GM12878 (cell line): ENCODE data around the gene HMGB4. TPM values are rescaled to one million over a fixed set of nuclear protein-coding genes. Genes with fewer than 3 reads are reported as not detected.

Source experiments
- ATAC-seq: fragments of 200-7000 bp; cut with Tn5 transposase; 3 replicates; pipeline ENCODE4 v1.9.1; 2020; ENCODE audit warnings: mild to moderate bottlenecking, moderate library complexity
- BruUV-seq: library from RNA; stranded (reverse); fragments of 400-500 nt; replicated peaks from 2 replicates; lab custom pipeline; 2021; lab: Mats Ljungman, UMichigan
- CTCF ChIA-PET: fragments of 300-600 bp; sonication (Branson Sonifier 250); formaldehyde crosslinking; extraction: SDS; loops from one replicate; lab custom pipeline; 2021; ENCODE audit warnings: inconsistent platforms; lab: Yijun Ruan, JAX
- POLR2A ChIA-PET: fragments of 350-600 bp; formaldehyde crosslinking; extraction: SDS; loops from one replicate; lab custom pipeline; 2021; ENCODE audit warnings: inconsistent platforms; lab: Charles Lee
- RAD21 ChIA-PET: fragments of 300-600 bp; sonication (Branson Sonifier 250); formaldehyde crosslinking; loops from one replicate; lab custom pipeline; 2023; ENCODE audit warnings: antibody characterized with exemption; ENCODE audit not compliant: unreplicated experiment; lab: Charles Lee
- SMC1A ChIA-PET: fragments of 300-600 bp; sonication (Branson Sonifier 250); formaldehyde crosslinking; loops from one replicate; lab custom pipeline; 2023; ENCODE audit not compliant: unreplicated experiment, uncharacterized antibody; lab: Charles Lee
- DNase-seq: peaks from one replicate; pipeline ENCODE4 v3.0.0-alpha.2; 2011; ENCODE audit warnings: low read depth, low spot score
- FAIRE-seq: peaks from 3 replicates; lab custom pipeline; 2011; peaks lifted over from hg19 to GRCh38; lab: Jason Lieb, UNC
- H2AFZ ChIP-seq: 2 replicates; pipeline ENCODE4 v1.6.0; 2011; ENCODE audit warnings: low read depth, low read length, control low read depth; ENCODE audit not compliant: control insufficient read depth
- H3K27ac ChIP-seq: 2 replicates; pipeline ENCODE4 v1.5.1; 2011; ENCODE audit warnings: control low read depth; ENCODE audit not compliant: control insufficient read depth, insufficient read depth
- H3K27me3 ChIP-seq, 2 experiments: replicated peaks in 1 of 2; 2 replicates each; pipeline versions ENCODE4 v1.6.0 to v1.6.1; 2011; ENCODE audit warnings: low read length in 1 of 2; ENCODE audit not compliant: control insufficient read depth in 2 of 2, insufficient read depth in 2 of 2
- H3K36me3 ChIP-seq, 2 experiments: 2 replicates each; pipeline ENCODE4 v1.5.1; 2011; ENCODE audit warnings: low read length in 1 of 2; ENCODE audit not compliant: control insufficient read depth in 2 of 2, insufficient read depth in 2 of 2
- H3K4me1 ChIP-seq: 2 replicates; pipeline ENCODE4 v1.6.1; 2011; ENCODE audit warnings: mild to moderate bottlenecking, low read length, moderate library complexity, mixed read lengths; ENCODE audit not compliant: control insufficient read depth, insufficient read depth
- H3K4me2 ChIP-seq: 2 replicates; pipeline ENCODE4 v1.6.0; 2011; ENCODE audit warnings: control low read depth; ENCODE audit not compliant: control insufficient read depth, insufficient read depth
- H3K4me3 ChIP-seq: fragments of 200-600 bp; sonication (generic); 2 replicates; pipeline ENCODE4 v1.5.1; 2016
- H3K79me2 ChIP-seq: 2 replicates; pipeline ENCODE4 v1.6.0; 2011; ENCODE audit warnings: low read length; ENCODE audit not compliant: control insufficient read depth, insufficient read depth
- H3K9ac ChIP-seq: 2 replicates; pipeline ENCODE4 v1.8.0; 2011; ENCODE audit warnings: low read length, control low read depth, mixed read lengths; ENCODE audit not compliant: control insufficient read depth, insufficient read depth
- H3K9me3 ChIP-seq: replicated peaks from 3 replicates; pipeline ENCODE4 v1.5.1; 2011; ENCODE audit warnings: mild to moderate bottlenecking, low read length; ENCODE audit not compliant: control insufficient read depth, insufficient read depth
- H4K20me1 ChIP-seq: 2 replicates; pipeline ENCODE4 v1.6.0; 2011; ENCODE audit not compliant: control insufficient read depth, insufficient read depth
- CHD1 ChIP-seq: IDR thresholded peaks from 2 replicates; pipeline ENCODE4 v1.6.1; 2012; ENCODE audit warnings: low read depth, low read length, improper control_type of control experiment
- E2F4 ChIP-seq: IDR thresholded peaks from 2 replicates; pipeline ENCODE4 v1.6.1; 2012; ENCODE audit warnings: low read depth, low read length, improper control_type of control experiment
- EZH2 ChIP-seq: IDR thresholded peaks from 2 replicates; pipeline ENCODE4 v1.6.1; 2012; ENCODE audit warnings: low read depth, mild to moderate bottlenecking, control low read depth, inconsistent platforms, low read length, borderline replicate concordance; ENCODE audit not compliant: control insufficient read depth
- JUNB ChIP-seq: IDR thresholded peaks from 2 replicates; pipeline ENCODE4 v1.6.1; 2016; ENCODE audit warnings: antibody characterized with exemption, mild to moderate bottlenecking
- KDM1A ChIP-seq: fragments of 200-600 bp; sonication (generic); IDR thresholded peaks from 2 replicates; pipeline ENCODE4 v1.6.1; 2016; ENCODE audit warnings: borderline replicate concordance
- KLF5 ChIP-seq: fragments of 450-650 bp; IDR thresholded peaks from 2 replicates; pipeline ENCODE4 v1.6.1; 2014; ENCODE audit warnings: mild to moderate bottlenecking; ENCODE audit not compliant: partially characterized antibody
- LARP7 ChIP-seq: fragments of 450-650 bp; IDR thresholded peaks from 2 replicates; pipeline ENCODE4 v1.6.1; 2017; ENCODE audit warnings: mild to moderate bottlenecking
- MTA3 ChIP-seq: IDR thresholded peaks from 2 replicates; pipeline ENCODE4 v1.6.1; 2012; ENCODE audit warnings: low read length, inconsistent platforms, borderline replicate concordance
- NRF1 ChIP-seq: conservative IDR thresholded peaks from 2 replicates; pipeline ENCODE4 v1.6.1; 2011; ENCODE audit warnings: mild to moderate bottlenecking, low read depth, low read length, improper control_type of control experiment
- PAX5 ChIP-seq: IDR thresholded peaks from 2 replicates; pipeline ENCODE4 v1.6.1; 2011; ENCODE audit warnings: low read depth, low read length, borderline replicate concordance
- PBX3 ChIP-seq: IDR thresholded peaks from 2 replicates; pipeline ENCODE4 v1.6.1; 2011; ENCODE audit warnings: mild to moderate bottlenecking, low read depth, low read length, moderate library complexity; ENCODE audit not compliant: insufficient replicate concordance
- PKNOX1 ChIP-seq: fragments of 450-650 bp; IDR thresholded peaks from 2 replicates; pipeline ENCODE4 v1.6.1; 2016; ENCODE audit warnings: mild to moderate bottlenecking
- RAD21 ChIP-seq: IDR thresholded peaks from 2 replicates; pipeline ENCODE4 v1.6.1; 2011; ENCODE audit warnings: mild to moderate bottlenecking, low read depth, low read length, moderate library complexity; ENCODE audit not compliant: insufficient read depth
- RCOR1 ChIP-seq: conservative IDR thresholded peaks from 2 replicates; pipeline ENCODE4 v1.6.1; 2012; ENCODE audit warnings: low read depth, low read length, improper control_type of control experiment
- RUNX3 ChIP-seq: IDR thresholded peaks from 2 replicates; pipeline ENCODE4 v1.6.1; 2012; ENCODE audit warnings: low read length, inconsistent platforms
- SP1 ChIP-seq: IDR thresholded peaks from one replicate; pipeline ENCODE4 v1.6.1; 2011; ENCODE audit warnings: low read depth, low read length
- SREBF1 ChIP-seq: IDR thresholded peaks from 2 replicates; pipeline ENCODE4 v1.6.1; 2012; ENCODE audit warnings: mild to moderate bottlenecking, low read length
- WGBS: methylation state at CpG from one replicate; pipeline ENCODE4 v1.1.6; 2016; ENCODE audit warnings: low lambda C conversion rate; ENCODE audit not compliant: insufficient replicate concordance, insufficient coverage; ENCODE audit errors: missing lambda C conversion rate; 5-methylcytosine and 5-hydroxymethylcytosine counted together
- in situ Hi-C: fragments of 300-500 bp; cut with MboI; formaldehyde crosslinking; loops from 9 replicates; pipeline ENCODE4 v1.14.3; 2018; ENCODE audit warnings: mixed read lengths
- intact Hi-C: fragments of 100-400 bp; cut with micrococcal nuclease; formaldehyde crosslinking; loops from one replicate; pipeline ENCODE4 v1.14.2; 2022; ENCODE audit not compliant: unreplicated experiment
- polyA plus RNA-seq, 11 experiments: library from polyadenylated mRNA; depleted of rRNA in 4 of 11; unstranded in 6 of 11; stranded (reverse) in 5 of 11; fragments of >200 nt; fragmentation: Nextera tagmentation in 4 of 11; fragmentation: Illumina TruSeq in 1 of 11; extraction: Ambion mirVana in 4 of 11; extraction: Trizol in 1 of 11; gene quantifications; 1 replicate in 1 of 11; 2 replicates in 10 of 11; pipeline versions ENCODE4 v1.2.1 to v1.2.3, GENCODE V29; 2011 to 2016; ENCODE audit warnings: inconsistent platforms in 2 of 11, missing spikeins in 2 of 11, low read depth in 1 of 11
- total RNA-seq, 4 experiments: library from RNA; depleted of rRNA in 3 of 4; stranded (reverse); fragments of >200 nt in 3 of 4; fragmentation: Illumina TruSeq in 1 of 4; extraction: Trizol in 1 of 4; gene quantifications; 2 replicates each; pipeline versions ENCODE4 v1.2.1 to v1.2.3, GENCODE V29; 2013 to 2021

HMGB4 gene
- total and polyA plus RNA-seq, 10 of the 15 experiments (the other 5 are each of a cell fraction or from before 2014, with no cell fraction given): not detected

- H3K4me1 ChIP-seq: no peaks in the 10 kb centered on the region
- no peaks in the 10 kb centered on the region for H4K20me1 ChIP-seq
- H3K36me3 ChIP-seq: no peaks in the 10 kb centered on the region
- FAIRE-seq: no peak
- no peak overlapping the region for H3K4me3 ChIP-seq
- ChIA-PET CTCF (interaction anchor here (1.0 kb wide), 1 partner anchor 61 kb away, joined by 3 read pairs; no protein-coding TSS in a partner anchor), RAD21 (no interaction called here), SMC1A (no interaction called here), POLR2A (no interaction called here)
- TF ChIP-seq NRF1: no peak
- no peak for TF ChIP-seq LARP7
- TF ChIP-seq RCOR1: no peak
- TF ChIP-seq SREBF1: no peak
- no peak for TF ChIP-seq PKNOX1
- no peak for TF ChIP-seq E2F4
- no peak for TF ChIP-seq PBX3
- no peak for TF ChIP-seq PAX5
- TF ChIP-seq KLF5: no peak
- TF ChIP-seq SP1: no peak
- no peak for TF ChIP-seq MTA3
- TF ChIP-seq KDM1A: no peak
- TF ChIP-seq JUNB: no peak
- no peak for TF ChIP-seq RAD21
- TF ChIP-seq CHD1: no peak
- TF ChIP-seq RUNX3: no peak
- TF ChIP-seq EZH2: no peak
- BruUV-seq: no TSS peak
- H3K27ac ChIP-seq: no peak overlapping the region
- ATAC-seq: no peak
- in situ Hi-C loops (no loop called here), intact Hi-C loops (no loop called here)
- no peak overlapping the region for H2AFZ ChIP-seq
- DNase-seq: no peak
- WGBS: 3% methylated on average over 5 of the region's 5 CpGs
- no peaks in the 10 kb centered on the region for H3K79me2 ChIP-seq
- H3K4me2 ChIP-seq: no peak overlapping the region
- no peaks in the 10 kb centered on the region; a peak in 2 of 4 replicates for H3K27me3 ChIP-seq
- H3K9ac ChIP-seq: no peak overlapping the region
- no peaks in the 10 kb centered on the region for H3K9me3 ChIP-seq
These were observed 37.2 kb upstream of the HMGB4 start for GRCh38 chr1:33826711-33827110.
